Hematopoietic multipotent progenitor cell treated with erythropoietin and hydrocortisone succinate and interleukin-3 and kit ligand, for 8 days (in vitro differentiated cells): ENCODE results near the gene NT5E.

ENCODE experiments used
- DNase-seq: peaks from one replicate; pipeline ENCODE4 v3.0.0-alpha.2; 2015

NT5E gene

GRCh38 chr6:85460921-85461797 is 11.3 kb downstream of the NT5E start:
- no peak for DNase-seq

GRCh38 chr6:85461798-85462170 is 11.9 kb downstream of the NT5E start:
- no peak for DNase-seq

- no peak for DNase-seq
Observed at GRCh38 chr6:85462673-85463072, 12.8 kb downstream of the NT5E start.

DNA sequence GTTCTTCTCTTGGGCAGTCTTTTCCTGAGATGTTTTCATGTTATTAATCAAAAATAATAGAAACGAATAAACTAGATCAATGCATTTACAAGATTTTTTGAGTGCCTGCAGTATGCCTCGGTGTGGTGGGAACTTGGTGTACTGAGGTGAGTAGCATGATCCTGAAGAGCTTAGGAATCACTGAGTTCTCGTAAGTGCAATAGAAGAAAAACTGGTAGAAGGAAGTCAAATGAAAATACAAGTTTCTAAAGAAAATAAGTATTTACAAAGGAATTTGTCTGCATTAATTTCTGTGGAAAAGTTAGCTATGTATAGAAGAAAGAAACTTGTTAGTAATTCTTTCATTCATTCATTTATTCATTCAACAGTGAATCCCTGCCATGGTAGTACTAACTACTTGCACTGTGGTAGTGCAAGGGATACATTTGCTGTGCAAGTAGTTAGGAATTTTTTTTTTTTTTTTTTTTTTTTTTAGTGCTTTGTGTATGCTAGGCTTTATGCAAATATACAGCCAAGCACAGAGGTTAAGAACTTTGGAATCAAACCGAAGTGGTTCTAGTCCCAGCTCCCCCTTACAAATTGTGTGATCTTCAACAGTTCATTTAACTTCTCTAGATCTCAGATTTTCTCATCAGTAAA is 13.9 kb downstream of the NT5E start:
- no peak for DNase-seq

- no peak for DNase-seq
Observed at GRCh38 chr6:85464260-85464644, 14.4 kb downstream of the NT5E start.

GRCh38 chr6:85464722-85465150 is 14.9 kb downstream of the NT5E start:
- no peak for DNase-seq

DNA sequence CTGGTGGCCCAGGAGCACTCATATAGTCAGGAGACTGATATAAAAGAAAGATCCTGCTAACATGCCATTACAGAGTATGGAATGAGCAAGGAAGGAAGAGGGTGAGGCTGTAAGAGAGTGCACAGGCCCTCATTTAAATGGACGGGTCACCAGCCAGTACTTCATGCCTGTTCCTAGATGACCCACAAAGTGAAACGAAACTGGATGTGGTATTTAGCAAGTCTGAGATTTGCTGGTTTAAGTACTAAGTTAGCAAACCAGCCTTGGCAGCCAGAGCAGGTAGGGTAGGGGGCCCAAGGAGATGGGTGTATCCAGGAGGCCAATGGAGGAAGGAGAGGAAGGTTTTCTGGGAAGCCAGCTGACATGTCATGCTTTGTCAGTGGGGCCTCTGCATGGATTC is 15.9 kb downstream of the NT5E start:
- DNase-seq, result no peak

DNA sequence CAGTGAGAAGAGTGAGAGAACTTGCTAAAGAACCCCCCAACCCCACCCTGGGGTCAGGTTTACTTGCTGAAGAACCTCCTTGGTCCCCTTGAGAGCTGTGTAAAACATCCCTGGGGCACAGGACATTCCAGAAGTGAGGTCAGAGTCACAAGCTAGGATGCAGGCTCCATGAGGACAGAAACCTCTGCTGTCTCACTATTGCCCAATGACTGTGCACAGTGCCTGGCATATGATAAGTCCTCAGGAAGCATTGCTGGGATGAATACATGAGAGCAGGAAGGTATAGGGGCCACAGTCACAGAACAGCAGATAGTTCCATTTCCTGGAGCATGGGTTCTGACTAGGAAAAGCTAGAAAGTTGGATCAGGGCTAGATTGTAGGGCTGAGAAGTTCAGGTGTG is 18.4 kb downstream of the NT5E start:
- no peak for DNase-seq

DNA sequence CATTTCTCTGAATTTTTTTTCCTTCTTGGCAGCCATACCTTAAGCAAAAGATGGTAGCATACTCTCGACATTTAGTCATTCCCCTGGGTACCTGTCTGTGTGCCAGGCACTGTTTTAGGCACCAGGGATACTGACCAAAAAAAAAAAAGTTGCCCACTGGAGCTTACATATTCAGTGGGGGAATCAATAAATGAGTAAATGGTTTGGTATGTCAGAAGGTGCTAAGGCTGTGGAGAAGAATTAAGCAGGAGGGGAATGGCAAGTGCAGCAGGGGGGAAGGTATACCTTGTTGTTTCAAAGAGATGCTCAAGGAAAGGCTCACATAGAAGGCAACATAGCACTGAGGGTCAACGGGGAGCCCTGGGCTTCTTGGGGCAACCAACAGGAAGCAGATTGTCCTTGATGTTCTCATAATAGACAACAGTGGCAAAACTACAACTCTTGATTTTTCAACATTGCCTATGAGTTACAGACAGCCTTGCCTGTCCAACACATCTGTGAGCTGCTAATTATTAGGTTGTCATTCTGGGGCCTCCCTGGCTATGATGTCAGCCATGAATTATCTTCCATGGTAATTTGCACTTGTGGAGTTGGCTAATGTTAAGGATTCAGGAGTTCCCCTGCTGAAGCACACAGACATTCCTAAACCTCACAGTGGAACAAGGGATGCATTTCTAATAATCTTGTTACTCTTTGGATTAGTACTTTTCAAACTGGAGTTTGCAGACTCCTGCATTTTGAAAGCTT is 19.6 kb downstream of the NT5E start:
- no peak for DNase-seq

GRCh38 chr6:85470023-85470410 is 20.1 kb downstream of the NT5E start:
- no peak for DNase-seq

GRCh38 chr6:85472744-85473143 is 22.9 kb downstream of the NT5E start:
- no peak for DNase-seq

- no peak for DNase-seq
Observed at GRCh38 chr6:85473748-85474147, 23.9 kb downstream of the NT5E start.

- no peak for DNase-seq
Observed at GRCh38 chr6:85476532-85476931, 26.6 kb downstream of the NT5E start.

DNA sequence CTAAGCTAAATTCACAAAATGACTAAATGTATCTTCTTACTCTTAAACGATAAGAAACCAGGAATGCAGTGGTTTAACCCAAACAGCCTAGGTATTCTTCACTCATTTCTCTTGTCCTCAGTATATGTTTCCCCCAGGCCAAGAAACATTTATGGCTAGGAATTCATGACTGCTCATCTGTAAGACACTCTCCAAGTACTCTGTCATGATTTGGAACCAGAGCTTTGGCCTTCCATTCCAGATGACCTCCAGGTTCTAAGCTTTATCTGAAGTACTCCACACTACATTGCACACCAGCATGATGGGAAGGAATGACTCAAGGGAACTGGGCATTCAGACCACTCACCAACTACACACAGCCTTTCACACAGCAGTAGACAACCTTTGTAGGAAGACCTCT is 29.3 kb downstream of the NT5E start:
- DNase-seq, result no peak

DNA sequence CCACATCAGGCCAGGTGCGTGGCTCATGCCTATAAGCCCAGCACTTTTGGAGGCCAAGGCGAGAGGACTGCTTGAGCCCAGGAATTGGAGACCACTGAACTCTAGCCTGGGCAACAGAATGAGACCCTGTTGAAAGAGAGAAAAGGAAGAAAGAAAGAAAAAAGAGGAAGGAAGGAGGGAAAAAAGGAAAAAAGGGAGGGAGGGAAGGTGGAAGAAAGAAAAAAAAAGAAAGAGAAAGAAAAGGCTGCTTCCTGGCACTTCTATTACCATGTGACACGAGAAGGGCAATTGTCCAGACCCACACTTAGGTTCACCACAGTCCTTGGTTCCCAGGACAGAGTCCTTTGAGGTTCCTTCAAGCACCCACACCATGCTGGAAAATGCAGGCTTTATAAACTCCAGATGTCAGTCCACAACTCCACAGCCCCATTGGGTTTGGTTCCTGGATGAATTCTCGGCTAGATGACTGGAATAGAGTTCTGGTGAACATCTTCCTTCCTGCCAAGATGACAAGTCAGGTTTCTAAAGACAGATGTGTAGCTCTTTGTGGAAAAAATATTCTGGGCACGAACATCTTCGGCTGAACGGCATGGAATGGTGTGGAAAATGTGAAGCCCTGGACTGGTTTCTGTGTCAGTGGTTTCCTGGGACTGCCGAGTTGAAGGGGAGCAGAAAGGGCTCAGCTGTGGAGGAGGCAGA is 32.5 kb downstream of the NT5E start:
- no peak for DNase-seq

DNA sequence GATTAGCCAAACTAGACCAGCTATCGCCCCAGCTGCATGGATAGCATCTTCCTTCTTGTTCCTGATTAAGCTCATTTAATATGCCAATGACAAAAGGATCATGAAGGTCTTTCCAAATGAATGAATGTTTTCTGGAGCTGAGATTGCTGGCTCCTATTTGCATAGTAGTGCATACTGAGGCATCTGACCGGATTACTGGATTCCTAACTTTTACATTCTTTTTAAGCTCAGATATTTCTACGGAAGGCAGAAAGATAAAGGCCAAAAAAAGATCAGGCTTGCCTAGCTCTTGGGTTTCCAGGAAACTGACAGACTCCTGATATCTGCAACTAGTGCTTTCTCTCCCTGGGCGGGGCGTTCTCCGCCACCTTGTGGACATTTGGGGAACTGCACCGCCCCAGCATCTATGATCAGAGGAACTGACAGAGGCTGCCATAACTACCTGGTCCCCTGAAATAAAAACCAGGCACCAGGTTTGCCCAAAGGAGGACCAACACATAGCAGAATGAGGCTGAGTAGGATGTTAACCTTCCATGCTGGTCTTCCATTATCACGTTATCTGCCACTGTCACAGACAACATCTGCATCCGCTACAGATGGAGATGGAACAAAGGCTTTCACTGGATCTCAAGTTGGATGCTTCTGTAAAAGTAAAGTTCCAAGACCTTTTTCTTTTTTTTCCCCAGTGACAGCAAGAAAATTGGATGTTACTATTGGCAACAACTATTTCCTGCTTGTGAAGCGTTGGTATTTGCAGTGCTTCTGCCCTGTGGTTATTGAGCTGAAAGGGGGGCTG is 33.2 kb downstream of the NT5E start:
- peak; percentile 83 for DNase-seq

GRCh38 chr6:85483846-85484245 is 34.0 kb downstream of the NT5E start:
- peak; percentile 86 for DNase-seq

DNA sequence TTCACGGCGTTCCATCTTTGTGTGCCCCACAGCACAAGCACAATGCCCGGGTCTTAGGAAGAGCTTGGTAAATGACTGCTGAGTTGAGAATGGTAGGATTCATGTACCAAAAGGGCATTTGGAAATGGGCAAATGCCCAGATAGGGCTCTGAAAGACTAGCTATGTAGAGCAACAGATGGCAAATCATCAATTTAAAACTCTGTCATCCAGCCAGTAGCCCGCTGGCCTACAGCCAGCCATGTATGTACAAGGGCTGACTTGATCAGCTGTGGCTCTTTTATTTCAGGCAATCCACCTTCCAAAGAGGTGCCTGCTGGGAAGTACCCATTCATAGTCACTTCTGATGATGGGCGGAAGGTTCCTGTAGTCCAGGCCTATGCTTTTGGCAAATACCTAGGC is 35.1 kb downstream of the NT5E start:
- peak; percentile 34 for DNase-seq

GRCh38 chr6:85490516-85491248 is 40.8 kb downstream of the NT5E start:
- no peak for DNase-seq

DNA sequence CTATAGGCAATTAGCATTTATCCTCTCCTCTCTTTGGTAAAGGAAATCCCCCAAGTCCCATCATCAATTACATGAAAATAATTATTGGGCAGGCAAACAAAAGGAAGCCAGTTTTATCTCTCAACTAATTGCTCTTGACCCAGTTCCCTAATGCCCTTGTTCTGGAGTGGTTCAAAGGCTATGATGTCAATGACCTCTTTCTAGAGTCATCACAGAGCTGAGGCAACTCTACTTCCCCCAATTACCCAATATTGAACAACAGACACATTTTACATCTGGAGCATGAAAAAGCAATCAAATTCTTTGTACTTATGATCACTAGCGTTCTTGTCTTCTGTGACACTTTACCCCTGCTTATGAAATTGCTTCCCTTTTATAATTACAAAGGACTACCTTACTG is 43.5 kb downstream of the NT5E start:
- DNase-seq, result no peak
